Loucy (cell line): ENCODE data around the gene ECPAS.

Source experiments
- H2AFZ ChIP-seq: fragments of 200-600 bp; sonication (generic); 2 replicates; pipeline ENCODE4 v1.6.0; 2016; ENCODE audit warnings: antibody characterized with exemption, mild to moderate bottlenecking, low read length, moderate library complexity
- H3F3A ChIP-seq: fragments of 200-600 bp; 2 replicates; pipeline ENCODE4 v1.6.0; 2016; ENCODE audit warnings: antibody characterized with exemption, low read depth, mild to moderate bottlenecking
- H3K27me3 ChIP-seq: fragments of 200-600 bp; sonication (generic); 2 replicates; pipeline ENCODE4 v1.6.1; 2014; ENCODE audit warnings: low read length, mild to moderate bottlenecking; ENCODE audit not compliant: insufficient read depth, poor library complexity, severe bottlenecking
- H3K36me3 ChIP-seq: fragments of 200-600 bp; sonication (generic); 2 replicates; pipeline ENCODE4 v1.6.1; 2016; ENCODE audit warnings: low read length; ENCODE audit not compliant: insufficient read depth
- H3K4me1 ChIP-seq: fragments of 200-600 bp; sonication (generic); 2 replicates; pipeline ENCODE4 v1.5.1; 2014; ENCODE audit warnings: low read length, mild to moderate bottlenecking; ENCODE audit not compliant: insufficient read depth, poor library complexity, severe bottlenecking
- H3K4me2 ChIP-seq: fragments of 200-600 bp; sonication (generic); 2 replicates; pipeline ENCODE4 v1.6.0; 2014; ENCODE audit warnings: antibody characterized with exemption, low read length, low read depth, mild to moderate bottlenecking; ENCODE audit not compliant: poor library complexity, severe bottlenecking
- H3K4me3 ChIP-seq: fragments of 200-600 bp; sonication (generic); 2 replicates; pipeline ENCODE4 v1.5.1; 2014; ENCODE audit warnings: low read length, mild to moderate bottlenecking, mixed read lengths; ENCODE audit not compliant: poor library complexity, severe bottlenecking
- H3K79me2 ChIP-seq: fragments of 200-600 bp; sonication (generic); 2 replicates; pipeline ENCODE4 v1.6.1; 2014; ENCODE audit warnings: low read length; ENCODE audit not compliant: insufficient read depth
- H3K9ac ChIP-seq: fragments of 200-600 bp; sonication (generic); 2 replicates; pipeline ENCODE4 v1.6.0; 2014; ENCODE audit warnings: mild to moderate bottlenecking, low read depth, low read length, moderate library complexity; ENCODE audit not compliant: poor library complexity, severe bottlenecking
- H3K9me2 ChIP-seq: fragments of 200-600 bp; sonication (generic); replicated peaks from 2 replicates; pipeline ENCODE4 v1.6.1; 2016; ENCODE audit warnings: low read depth, low read length, mixed read lengths
- H3K9me3 ChIP-seq: fragments of 200-600 bp; sonication (generic); 2 replicates; pipeline ENCODE4 v1.6.1; 2014; ENCODE audit warnings: mild to moderate bottlenecking, antibody characterized with exemption, low read length, low read depth; ENCODE audit not compliant: insufficient read depth
- H4K20me1 ChIP-seq: fragments of 200-600 bp; sonication (generic); 2 replicates; pipeline ENCODE4 v1.6.0; 2014; ENCODE audit warnings: antibody characterized with exemption, low read length, mild to moderate bottlenecking; ENCODE audit not compliant: insufficient read depth, poor library complexity, severe bottlenecking
- CTCF ChIP-seq: fragments of 200-600 bp; sonication (generic); conservative IDR thresholded peaks from 2 replicates; pipeline ENCODE4 v1.5.1; 2014; ENCODE audit warnings: mild to moderate bottlenecking, antibody characterized with exemption, low read length
- EZH2phosphoT487 ChIP-seq: fragments of 200-600 bp; IDR thresholded peaks from 2 replicates; pipeline ENCODE4 v1.6.1; 2018; ENCODE audit warnings: antibody characterized with exemption, mild to moderate bottlenecking, moderate library complexity, borderline replicate concordance

The ECPAS gene

DNA sequence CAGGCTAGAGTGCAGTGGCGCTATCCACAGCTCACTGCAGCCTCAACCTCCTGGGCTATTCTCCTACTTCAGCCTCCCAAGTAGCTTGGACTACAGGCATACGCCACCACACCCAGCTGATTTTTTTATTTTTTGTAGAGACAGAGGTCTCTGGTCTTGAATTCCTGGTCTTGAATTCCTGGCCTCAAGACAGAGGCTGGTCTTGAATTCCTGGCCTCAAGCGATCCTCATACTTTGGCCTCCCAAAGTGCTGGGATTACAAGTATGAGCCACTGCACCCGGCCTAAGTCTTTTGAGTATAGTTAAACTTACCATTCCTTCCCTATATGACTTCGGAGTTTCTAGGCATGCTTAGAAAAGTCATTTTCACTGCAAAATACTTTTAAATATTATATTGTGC, 29.4 kb downstream of the ECPAS start:
- Histone ChIP-seq H3K9ac (no peak overlapping the region), H3K9me2 (no peaks in the 10 kb centered on the region), H4K20me1 (no peaks in the 10 kb centered on the region), H3K27me3 (no peaks in the 10 kb centered on the region), H3K4me1 (no peaks in the 10 kb centered on the region), H3K79me2 (peaks cover 17% of the 10 kb centered on the region), H3K36me3 (no peaks in the 10 kb centered on the region; the same call in 1 of the 2 replicates), H2AFZ (no peak overlapping the region), H3K4me3 (no peak overlapping the region), H3K9me3 (no peaks in the 10 kb centered on the region), H3K4me2 (no peak overlapping the region), H3F3A (no peaks in the 10 kb centered on the region)
- no peak for TF ChIP-seq EZH2phosphoT487
- no peak for TF ChIP-seq CTCF

- H3K4me3 ChIP-seq = no peak overlapping the region
- H3F3A ChIP-seq = no peaks in the 10 kb centered on the region
- H2AFZ ChIP-seq = no peak overlapping the region
- no peaks in the 10 kb centered on the region; the same call in 1 of the 2 replicates for H3K36me3 ChIP-seq
- TF ChIP-seq EZH2phosphoT487 = no peak
- TF ChIP-seq CTCF = no peak
- no peaks in the 10 kb centered on the region for H3K4me1 ChIP-seq
- H3K9ac ChIP-seq = no peak overlapping the region
- no peak overlapping the region for H3K4me2 ChIP-seq
- no peaks in the 10 kb centered on the region for H4K20me1 ChIP-seq
- no peaks in the 10 kb centered on the region for H3K9me2 ChIP-seq
- no peaks in the 10 kb centered on the region for H3K9me3 ChIP-seq
- H3K79me2 ChIP-seq = peaks cover 11% of the 10 kb centered on the region
- no peaks in the 10 kb centered on the region for H3K27me3 ChIP-seq
Measured at GRCh38 chr9:111451570-111451969, 32.6 kb downstream of the ECPAS start.

DNA sequence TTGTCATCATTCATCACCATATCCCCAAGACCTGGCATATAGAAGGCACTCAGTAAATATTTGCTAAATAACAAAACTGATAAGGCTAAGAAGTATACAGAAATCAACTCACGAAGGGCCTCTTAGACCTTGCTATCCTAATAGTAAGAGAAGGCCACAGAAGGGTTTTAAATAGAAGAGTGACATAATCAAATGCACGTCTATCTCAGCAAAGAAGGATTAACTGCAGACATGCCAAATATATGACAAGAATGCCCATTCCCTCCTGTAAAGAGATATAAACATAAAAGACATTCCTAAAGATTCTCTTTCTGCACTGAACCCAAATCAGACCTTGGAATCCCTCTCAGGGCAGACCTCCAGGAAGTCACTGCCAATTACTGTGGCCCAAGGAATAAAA, 34.1 kb downstream of the ECPAS start:
- Histone ChIP-seq H3K4me1 (no peaks in the 10 kb centered on the region), H3K79me2 (peaks cover 11% of the 10 kb centered on the region; the same call in 1 of the 2 replicates), H3K9ac (no peak overlapping the region), H4K20me1 (no peaks in the 10 kb centered on the region), H2AFZ (no peak overlapping the region), H3K27me3 (no peaks in the 10 kb centered on the region), H3K36me3 (no peaks in the 10 kb centered on the region; the same call in 1 of the 2 replicates), H3F3A (no peaks in the 10 kb centered on the region), H3K9me3 (no peaks in the 10 kb centered on the region), H3K9me2 (no peaks in the 10 kb centered on the region), H3K4me3 (no peak overlapping the region), H3K4me2 (no peak overlapping the region)
- TF ChIP-seq EZH2phosphoT487 = no peak
- no peak for TF ChIP-seq CTCF
